ENCODE data around the gene YIPF5.
A peak's percentile ranks its signal among the peaks of the same experiment; 100 is the strongest.

The YIPF5 gene

DNA sequence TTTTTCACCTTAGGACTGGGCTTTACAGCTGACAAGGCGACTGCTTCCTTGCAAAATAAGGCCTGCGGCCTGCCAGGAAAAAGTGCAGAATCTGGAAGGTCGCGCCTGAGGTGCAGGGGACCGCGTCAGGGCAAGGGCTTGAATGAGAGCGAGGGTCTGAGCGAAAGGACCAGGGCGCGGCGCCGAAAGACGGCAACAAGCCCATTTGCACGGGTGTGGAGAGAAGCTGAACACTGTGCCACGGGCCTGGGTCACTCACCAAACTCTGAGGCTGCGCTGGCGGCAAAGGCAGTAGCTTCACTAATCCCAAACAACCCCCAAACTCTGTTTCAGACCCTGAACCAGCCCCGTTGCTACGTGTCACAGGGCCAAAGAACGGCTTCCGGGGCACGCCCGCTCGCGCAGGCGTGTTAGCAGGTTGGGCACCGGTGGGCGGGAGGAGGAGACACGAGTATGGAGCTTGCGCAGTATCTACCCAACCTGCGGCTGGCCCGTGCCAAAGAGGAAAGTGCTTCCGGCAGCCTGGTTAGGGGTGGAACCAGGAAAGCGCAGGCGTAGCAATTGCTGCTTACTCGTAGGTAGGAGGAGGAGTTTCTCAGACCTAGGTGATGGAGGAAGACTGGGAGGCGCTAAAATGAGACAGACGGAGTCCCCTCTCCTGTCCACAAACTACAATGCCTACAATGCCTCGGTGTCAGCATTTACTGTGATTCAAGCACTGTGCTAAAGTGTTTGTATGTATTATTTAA lies at the start of gene YIPF5, which contains the start of gene KCTD16:
Gene YIPF5 (minus strand): TSS at position 384 of the 749 bp plus-strand sequence. CDS start 704 bp downstream, outside the sequence.
Gene KCTD16 (plus strand): TSS at position 598 of the 749 bp plus-strand sequence.
- peak; percentile 99 for DNase-seq

DNA sequence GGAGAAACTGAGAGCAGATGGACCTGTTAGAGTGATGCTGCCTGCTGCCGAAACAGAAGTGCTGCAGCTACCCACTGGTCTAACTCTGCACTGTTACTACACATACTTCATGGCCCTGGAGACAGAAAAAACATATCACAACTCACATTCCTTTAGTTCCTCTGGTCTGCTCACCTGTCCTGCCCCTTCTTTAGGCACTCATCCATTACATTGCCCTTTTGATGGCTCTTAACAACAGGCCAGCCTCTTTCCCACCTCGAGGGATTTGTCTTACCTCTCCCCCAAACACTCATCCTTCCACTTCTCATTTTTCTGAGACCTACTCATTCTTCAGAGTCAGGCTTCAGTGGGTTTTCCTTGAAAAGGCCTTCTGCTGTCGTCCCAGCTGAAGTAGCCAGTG lies 49.4 kb upstream of the YIPF5 start:
- DNase-seq, result no peak

DNA sequence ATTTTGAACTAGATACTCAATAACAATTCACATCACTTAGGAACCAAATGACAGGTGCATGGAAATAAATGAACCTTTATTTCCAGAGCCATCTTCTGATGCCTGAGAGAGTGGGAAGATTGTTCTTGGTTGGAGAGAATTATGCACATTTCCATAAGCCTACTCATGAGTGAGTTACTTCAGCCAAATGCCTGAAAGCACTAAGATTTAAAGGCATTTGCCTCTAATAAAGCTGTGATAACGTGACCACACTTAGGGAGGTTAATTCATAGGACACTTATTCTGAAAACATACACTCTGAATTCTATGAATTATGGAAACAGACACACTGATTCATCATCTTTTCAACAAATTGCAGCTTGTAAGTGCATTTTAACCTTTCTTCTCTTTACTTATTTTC lies 40.2 kb upstream of the YIPF5 start:
- DNase-seq, result no peak

DNA sequence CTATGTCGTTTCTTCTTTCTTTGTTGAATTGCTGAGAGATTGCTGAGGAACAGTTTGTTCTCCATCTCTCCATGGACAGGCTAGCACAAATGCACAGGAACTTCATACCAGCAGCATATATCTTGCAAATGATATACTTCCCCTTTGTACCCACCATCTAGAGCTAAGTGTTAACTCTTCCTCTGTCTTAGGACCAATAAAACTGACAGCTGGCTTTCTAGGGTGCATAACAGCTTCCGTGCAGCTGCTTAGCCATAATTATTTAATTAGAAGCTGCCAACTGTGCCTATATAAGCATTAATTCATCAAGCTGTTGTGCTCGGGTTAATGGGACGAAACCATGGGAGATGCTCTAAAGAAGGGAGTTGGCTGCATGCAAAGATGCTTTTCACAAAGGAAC lies 38.9 kb upstream of the YIPF5 start:
- DNase-seq, result no peak

DNA sequence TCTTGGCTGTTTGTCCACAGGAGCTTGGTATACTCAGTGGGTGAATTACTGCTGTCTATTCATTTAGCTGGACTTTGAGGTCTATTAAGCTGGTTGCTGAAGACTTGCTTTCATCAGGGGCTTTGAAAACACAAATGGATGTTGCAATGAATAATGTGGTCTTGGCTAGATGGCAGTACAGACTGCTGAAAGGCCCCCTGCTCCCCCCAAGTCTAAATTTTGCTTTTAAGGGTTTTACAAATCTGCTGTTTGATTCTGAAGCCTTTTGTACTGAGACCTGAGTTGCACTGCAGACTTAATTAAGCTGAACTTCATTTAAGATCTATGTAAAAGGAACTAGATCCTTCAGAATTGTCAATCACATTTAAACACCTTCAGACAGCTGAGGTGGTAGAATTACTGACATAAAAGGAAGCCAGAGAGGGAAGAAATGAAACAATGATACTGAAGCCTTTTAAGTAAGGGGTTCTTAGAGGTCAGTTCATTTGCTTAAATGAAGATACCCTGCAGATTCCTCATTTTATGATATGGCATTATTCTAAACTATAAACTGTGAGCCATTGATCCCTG lies 37.5 kb upstream of the YIPF5 start:
- DNase-seq, result no peak

DNA sequence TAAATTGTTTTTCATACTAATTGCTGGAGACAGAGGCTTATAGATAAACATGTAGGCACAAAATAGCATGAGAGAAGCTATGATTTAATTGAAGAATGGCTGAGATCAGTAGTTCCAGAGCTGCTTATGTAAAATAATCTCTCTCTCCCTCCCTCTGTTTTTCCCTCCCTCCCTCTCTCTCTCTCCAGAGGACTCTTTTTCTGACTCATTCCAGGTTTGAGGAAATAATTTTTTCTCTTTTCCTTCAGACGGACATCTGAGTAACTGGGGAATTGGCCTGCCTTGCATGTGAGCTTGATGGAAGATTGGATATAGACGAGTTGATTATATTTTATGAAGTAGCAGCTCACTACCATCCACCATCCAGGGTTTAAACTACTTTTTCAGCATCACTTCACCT lies 35.7 kb upstream of the YIPF5 start:
- no peak for DNase-seq

DNA sequence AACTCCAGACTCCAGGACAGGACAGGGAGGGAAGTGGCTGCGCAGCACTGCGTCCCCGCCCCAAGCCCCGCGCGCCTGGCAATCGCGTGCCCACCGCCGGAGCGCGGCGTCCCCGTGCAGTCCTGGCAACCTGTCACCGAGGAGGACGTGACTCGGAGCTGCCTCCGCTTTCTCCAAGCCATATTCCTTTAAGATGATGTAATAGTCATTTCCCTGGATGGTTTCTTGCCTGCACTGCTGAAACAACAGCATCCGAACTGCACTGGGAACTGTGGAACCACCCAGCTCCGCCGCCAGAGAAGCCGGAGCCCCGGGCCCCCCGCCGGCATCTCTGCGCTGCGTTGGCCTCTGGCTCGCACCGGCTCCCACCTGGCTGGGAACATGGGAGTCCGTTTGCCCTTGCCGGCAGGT lies 34.7 kb upstream of the YIPF5 start:
- no peak for DNase-seq

DNA sequence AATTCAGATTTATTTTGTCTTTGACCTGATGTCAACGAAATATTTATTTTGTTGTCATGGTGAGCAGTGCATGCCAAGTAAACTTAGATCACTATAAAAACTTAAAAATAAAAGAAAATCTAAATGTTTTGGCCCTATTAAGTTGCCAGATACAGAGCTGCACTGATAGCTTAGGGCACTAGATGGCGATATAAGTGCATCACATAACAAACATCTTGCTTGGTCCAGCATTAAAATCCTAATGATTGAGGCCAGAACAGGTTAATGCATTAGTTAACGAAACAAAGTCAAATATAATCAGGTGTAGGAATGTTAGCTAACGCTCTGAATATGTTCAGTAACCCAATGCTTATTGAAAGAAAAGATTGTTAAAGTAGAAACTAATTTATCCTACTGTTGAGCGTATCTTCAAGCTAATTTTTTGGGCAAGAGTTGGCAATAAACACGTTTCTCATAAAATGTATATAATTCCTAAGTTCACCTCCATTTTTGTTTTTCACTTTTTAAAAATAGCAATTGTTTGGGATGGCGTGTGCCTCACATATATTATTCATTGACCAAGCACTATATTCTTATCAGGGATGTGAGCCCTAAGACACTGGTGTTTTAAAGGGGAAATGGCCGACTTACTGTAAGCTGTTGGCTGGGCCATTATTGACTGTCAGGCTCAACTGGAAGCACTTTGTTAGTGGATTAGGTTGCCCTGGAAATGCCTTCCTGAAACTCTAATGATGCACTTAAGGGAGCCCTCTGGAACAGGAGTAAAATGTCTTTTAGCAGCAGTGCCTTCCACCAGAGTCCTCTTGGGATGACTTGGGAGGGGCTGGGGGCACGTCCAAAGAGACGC lies 33.5 kb upstream of the YIPF5 start:
- DNase-seq, result peak; percentile 57

DNA sequence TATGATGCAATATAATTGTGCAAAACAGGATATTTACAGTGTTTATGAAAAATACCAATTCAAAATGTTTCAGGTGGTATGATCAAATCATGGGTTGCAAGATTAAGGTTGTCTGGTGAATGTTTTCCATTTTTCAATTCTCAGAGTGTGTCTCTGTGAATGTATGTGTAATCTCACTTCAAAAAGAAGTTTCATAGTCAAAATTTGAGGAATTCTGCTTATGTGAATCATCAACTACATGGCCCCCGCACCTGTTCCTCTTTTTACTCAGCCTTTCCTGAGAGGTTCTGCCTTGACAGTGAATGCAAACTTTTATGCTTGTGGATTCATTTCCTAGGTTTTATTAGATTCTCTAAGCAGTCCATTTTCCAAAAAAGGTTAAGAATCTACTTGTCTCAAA lies 32.3 kb upstream of the YIPF5 start:
- no peak for DNase-seq

DNA sequence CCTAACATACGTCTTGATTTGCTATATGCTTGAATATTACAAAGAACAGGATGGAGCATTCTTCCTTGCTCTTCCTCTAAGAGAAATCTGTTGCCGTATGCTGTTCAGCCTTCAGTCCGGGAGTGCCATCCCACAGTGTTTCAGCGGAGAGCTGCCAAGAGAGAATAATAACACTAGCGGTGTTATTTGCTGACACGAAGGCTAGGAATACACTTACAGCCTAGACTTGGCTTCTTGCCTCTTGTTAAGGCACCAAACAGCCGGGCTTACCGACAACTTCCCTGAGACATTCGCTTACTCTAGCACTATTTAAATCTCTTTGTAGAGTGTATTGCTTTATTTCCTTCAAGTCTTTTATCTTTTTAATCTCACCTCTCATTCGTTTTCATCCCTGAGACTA lies 31.6 kb upstream of the YIPF5 start:
- DNase-seq, result no peak

DNA sequence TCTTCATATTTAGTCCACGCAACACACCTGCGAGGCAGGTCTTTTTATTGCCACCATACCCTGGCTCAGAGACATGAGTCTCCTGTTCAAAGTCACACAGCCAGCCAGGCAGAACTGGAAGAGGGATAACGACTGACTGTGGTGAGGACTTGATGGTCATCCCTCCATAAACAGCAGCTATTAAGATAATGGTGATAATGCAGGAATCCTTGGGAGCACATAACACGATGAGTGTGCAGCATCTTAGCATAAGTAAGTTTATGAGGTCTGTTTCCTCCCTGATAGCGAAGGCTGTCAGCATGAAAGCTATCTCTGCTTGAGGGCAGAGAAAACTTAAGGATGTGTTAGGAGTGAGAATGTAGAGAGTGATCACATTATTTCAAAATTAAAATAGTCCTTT lies 31.1 kb upstream of the YIPF5 start:
- no peak for DNase-seq

DNA sequence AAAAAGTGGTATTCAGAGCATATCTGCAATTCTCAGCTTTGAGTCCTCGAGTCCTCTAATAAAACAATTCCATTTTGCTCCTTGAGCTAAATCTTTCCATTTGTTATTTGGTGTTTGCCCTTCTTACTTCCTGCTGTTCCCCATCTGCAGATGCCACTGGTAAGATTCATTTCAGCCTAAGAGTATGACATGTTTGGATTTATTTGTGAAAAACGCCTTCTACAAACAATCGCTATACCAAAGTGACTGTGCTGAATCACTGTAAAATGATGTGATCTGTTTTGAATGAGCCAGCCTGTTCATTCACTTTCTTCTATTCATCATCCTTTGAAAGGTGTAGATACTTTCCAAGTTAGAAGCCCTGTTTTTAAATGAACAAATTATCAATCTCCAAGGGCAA lies 27.9 kb upstream of the YIPF5 start:
- no peak for DNase-seq

DNA sequence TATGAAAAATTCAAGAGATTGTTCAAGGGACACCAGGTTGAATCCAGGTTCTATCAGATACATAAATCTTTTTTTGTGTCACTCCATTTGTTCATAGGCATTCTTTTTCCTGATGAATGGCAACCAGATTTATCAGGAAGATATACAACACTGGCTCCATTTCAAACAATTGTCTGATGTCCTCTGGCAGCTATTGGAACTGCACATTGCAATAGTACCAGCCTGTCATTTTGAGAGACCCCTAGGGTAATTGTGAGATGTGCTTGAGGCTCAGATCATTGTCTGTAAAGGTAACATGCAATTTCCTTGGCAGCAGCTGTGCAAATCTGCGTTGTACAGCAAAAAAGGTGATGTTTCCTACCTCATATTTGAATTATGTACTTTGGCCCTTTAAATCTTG lies 26.2 kb upstream of the YIPF5 start:
- no peak for DNase-seq

DNA sequence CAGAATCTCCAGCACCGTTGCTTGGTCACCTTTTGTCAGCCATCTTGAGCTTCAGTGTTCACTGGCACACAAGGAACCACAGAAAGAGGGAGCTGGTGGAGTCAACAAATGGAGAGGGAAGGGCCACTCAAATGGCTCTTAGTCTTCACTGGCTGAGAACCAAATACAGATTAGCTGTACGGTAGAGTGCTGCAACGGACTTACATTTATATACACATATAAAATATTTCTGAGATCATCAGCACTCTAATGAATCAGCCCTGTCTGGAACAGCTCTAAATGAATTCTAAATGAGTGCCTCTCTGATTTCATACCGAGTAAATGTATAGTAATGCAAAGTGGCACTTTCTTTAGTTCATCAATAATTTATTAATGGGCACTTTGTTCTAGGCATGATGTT lies 25.0 kb upstream of the YIPF5 start:
- no peak for DNase-seq

DNA sequence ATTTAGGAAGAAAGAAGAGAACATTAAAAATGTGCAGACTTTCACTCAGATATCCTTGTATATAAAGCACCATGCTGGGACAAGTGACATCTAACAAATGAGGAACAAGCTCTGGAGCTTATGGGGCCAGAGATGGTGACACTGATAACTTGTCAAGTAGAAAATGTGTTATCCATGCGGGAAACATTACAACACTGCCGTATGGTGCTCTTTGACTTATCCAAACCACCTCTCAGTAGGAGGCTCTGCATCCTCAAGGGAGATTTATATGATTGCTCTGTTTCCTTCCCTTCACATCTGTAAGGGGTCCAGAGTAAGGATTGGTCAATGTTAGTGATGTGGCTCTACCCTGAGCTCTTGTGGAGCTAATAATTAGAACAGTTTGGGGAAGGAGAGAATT lies 23.7 kb upstream of the YIPF5 start:
- DNase-seq, result no peak

DNA sequence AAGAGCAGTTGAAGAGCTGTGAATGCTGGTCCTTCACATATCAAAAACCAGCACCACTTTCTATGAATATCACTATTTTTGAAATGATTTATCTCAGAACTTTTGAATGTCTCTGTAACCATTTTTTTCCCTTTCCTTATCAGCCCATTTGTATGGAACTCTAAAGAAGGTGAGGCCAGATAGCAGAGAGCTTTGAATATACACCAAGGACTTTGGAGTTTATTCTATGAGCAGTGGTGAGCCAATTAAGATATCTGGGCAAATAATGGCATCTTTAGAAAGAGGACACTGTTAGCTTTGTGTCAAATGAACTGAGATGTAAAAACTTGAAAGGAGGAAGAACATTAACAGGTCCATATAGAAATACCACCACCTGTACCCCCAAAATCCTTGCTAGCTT lies 22.2 kb upstream of the YIPF5 start:
- DNase-seq, result no peak

DNA sequence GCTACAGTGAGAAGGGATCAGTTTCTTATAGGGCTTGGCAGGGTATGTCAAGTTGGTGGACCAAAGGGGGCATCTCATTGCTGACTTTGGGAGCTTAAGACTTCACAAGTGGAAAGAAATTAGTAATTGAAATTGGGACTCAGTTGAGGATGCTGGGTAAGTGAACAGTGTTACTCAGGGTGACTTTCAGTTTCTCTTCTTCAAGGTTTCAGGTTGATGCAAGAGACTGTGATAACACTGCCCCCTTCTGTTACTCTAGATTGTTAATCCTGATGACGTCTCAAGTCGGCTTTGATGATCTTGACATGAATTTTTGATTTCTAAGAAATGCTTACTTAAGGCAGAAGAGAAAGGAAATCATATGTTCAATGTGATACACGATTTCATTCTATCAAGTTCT lies 21.5 kb upstream of the YIPF5 start:
- peak; percentile 88 for DNase-seq

DNA sequence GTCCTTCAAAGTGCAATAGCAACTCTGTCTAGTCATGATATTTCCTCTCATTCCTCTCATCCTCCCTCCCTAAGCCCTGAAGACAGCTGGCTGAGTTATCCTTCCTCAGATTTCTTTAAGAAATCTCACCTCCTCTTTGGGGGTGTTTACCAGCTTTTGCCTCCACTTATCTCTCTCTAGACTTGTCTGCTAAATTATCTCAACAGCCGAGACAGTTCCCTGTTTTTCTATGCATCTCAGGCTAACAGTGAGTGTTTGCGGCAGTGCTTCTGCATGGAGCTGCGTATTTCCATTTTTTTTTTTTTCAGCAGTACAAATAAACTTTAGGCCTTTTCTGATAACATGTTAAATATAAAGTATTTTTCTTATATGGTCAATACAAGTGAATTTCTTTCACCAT lies 21.1 kb upstream of the YIPF5 start:
- DNase-seq, result no peak

DNA sequence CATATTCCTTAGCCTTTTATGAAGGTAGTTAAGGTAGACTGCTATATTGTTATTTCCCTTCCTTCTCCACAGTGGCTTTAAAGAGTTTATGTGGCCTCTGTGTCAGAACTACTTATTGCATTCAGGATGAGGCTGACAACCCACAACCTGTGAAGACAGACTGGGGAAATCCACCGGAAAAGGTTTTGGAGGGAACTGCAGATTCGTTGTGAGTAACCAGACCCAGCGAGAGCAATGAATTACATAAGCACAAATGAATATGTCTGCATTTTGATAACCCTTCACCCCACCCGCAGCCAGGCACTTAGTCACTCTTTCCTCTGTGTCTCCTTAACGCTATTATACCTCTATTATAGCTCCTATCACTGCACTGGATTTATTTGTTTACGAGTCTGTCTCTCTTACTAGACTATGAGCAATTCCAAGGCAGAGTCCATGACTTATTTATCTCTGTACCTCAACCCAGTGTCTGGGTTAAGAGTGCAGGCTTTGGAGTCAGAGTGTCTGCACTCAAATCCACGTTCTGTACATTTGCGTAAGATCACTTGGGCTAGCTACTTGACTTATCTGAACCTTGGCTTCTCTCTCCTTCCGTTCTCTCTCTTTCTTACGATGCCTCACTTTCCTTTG lies 19.5 kb upstream of the YIPF5 start:
- peak; percentile 95 for DNase-seq

DNA sequence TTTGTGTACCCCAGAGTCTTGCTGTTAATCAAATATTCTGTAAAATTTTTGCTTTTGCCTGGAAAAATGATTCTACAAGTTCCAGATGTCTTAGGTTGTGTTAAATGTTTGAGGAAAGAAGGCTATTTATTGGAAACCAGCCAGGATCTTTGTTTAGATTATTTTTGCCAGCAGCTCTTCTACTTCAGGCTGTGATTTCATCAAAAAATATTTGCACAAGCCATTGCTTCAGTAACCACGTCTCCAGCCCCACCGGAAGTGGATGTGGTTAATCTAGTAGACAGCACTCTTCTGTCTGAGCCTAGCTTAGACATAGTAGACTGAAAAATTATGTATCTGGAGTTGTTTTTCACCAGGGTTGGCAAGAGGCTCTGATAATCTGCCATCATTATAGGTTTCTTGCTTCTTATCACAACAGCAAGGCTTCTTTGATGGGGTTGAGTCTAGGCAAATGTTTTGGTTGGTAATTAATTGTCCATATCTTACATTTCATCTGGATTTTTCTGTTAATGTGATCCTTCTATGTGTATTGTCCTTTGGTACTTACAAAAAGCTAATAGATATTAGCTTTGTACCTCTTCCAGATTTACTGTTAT lies 17.3 kb upstream of the YIPF5 start:
- DNase-seq, result peak; percentile 86

DNA sequence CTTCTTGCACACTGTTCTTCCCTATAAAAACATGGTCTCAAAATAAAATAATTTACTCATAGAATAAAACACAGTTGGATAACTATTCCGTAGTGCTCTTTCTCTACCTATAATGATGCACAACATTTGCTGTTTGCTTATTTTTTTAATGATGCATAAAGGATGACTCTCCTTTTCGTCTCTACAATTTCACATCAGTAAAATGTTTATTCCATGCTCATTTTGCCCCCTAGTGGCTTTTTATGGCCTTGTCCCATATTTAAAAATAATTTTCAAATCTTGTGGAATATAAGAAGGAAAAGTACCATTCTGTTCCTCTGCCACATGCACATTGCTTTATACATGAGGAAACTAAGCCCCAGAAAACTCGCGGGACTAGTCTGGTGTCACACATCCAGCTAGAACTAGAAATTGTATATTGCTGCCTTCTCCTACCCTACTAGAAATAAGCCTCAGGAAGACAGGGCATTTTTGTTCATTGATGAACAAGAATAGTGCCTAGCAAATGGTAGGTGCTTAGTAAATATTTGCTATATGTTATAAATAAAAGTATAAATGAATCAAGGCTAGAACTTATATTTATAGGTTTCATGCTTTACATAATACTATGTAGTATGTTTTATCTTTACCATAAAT lies 12.9 kb upstream of the YIPF5 start:
- DNase-seq, result peak; percentile 34

DNA sequence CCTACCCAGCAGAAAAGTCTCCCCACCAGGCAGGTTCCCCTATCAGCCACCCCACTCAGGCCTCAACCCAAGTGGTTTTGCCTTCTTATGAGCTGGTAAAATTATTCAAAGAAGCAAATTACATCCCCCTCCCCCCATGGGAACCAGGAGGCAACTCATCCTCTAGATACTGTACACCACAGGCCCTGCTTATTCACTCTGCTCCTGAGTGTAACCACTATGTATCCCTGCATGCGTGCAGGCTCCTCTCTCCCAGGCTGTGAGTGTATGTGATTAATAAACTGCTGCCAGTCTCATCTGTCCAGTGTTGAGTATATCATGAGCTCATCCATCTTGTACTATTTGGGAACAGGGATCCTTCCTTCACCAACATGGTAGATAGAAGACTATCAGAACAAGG lies 8.8 kb upstream of the YIPF5 start:
- no peak for DNase-seq

DNA sequence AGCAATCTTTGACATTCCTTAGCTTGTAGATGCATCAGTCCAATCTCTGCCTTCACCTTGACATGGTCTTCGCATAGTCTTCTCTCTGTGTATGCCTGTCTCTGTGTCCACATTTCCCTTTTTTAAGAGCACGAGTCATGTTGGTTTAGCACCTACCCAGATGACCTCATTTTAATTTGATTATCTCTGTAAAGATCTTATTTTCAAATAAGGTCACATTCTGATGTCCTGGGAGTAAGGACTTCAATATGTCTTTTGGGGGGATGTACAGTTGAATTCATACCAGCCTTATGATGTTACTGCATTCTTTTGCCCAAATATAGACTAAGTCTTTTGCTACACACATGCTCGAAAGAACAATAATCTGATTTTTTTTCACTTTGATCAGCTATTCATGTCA lies 7.1 kb upstream of the YIPF5 start:
- DNase-seq, result no peak

Data from activated CD4-positive, alpha-beta T cell treated with anti-CD3 and anti-CD28 coated beads, Interleukin-10, Interleukin-2, amounts not matched to agents 100 ng/mL and 50 ng/mL, durations not matched to agents 16 hours and 8 hours (primary cell).